ENCODE results near the gene RAP1GDS1.

The RAP1GDS1 gene, protein sequence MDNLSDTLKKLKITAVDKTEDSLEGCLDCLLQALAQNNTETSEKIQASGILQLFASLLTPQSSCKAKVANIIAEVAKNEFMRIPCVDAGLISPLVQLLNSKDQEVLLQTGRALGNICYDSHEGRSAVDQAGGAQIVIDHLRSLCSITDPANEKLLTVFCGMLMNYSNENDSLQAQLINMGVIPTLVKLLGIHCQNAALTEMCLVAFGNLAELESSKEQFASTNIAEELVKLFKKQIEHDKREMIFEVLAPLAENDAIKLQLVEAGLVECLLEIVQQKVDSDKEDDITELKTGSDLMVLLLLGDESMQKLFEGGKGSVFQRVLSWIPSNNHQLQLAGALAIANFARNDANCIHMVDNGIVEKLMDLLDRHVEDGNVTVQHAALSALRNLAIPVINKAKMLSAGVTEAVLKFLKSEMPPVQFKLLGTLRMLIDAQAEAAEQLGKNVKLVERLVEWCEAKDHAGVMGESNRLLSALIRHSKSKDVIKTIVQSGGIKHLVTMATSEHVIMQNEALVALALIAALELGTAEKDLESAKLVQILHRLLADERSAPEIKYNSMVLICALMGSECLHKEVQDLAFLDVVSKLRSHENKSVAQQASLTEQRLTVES

DNA sequence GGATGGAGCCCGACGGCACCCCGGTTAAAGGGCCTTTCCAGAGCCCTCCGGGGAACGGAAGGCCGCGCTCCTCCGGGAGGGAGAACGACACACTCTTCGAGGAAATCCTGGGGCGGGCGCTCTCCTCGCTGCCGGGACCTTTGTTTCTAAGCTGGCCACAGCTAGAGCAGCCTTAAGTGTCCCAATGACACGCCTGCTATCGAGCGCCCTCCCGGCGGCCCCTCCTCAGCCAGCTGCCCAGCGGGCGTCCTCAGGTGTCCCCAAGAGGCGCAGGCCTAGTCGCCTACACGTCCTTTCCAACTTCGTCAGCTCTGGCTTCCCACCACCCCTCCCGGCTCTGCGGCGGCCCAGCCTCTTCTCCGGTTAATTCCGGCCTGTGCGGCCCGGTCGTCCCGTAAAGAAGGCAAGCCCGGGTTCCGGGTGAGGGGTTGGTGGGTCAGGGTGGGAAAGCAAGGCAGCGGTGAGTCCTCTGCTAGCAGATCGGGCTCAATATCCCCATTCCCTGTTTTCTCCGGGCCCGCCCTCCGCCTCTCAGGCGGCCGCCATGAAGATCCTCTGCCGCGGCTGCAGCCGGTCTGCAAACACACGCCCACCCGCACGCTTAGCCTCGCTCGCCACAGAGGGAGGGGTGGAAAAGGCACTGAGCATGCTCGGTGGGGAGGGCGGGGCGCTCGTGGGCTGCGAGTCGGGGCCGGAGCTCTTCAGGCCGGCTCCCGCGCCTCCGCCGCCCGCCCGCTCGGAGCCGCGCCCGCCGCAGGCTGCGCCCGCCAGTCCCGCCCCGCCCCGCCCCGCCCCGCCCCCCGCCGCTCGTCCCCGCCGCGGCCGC lies at the start of gene RAP1GDS1:
TSS of gene RAP1GDS1 (plus strand) at position 806 of the 826 bp plus-strand sequence. CDS start 182 bp downstream, outside the sequence.
- DNase-seq: peak; percentile 97

DNA sequence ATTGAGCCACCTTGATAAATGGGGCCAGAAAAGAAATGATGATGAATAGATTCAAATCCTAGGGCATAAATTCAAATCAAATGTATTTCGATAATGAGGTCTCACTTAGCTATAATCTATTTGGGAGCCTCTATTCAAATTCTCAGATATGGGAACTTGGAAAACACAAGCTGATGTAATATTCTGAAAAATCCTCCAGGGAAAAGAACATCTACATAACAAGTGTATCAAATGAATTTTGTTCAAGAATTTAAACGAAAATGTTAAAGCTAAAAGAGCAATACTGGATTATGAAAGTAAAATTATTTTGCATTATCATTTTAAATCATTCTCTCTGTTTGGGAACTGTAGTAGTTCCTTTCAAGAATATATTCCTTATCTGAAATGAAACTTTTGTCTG lies 38.9 kb upstream of the RAP1GDS1 start:
- DNase-seq: peak; percentile 5

DNA sequence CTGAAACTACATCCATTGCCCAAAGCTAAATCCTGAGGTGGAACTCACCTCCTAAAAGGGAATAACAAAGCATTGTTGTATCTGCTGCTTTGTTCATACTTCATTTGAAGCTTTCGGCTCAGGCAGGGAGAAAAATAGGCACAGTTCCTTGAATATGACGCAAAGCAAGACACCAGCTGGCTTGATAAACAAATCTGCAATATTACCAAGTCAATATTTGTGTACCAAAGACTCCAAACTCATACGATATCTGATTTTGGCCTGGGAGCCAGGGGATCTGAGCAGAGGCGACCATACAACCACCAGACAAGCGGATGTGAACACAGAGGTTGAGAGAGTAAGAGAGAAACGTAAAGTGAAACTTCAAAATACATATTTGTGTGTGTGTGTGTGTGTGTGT lies 34.8 kb upstream of the RAP1GDS1 start:
- DNase-seq: no peak

DNA sequence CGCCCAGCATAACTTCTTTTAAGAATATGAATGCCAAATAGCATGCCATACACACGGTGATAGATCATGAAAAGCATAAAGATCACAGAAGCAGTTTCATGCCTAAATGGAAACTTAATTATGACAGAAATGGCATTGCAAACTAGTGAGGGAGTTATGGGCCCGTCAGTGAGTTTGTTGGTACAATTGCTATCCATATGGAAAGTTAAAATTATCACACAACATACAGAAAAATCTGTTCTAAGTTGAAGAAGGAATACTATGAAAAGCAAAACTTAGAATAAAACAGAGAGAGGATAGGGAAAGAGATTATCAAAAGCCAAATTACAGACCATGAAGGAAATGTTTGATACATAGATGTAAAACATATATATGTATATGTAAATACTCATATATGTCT lies 30.2 kb upstream of the RAP1GDS1 start:
- DNase-seq: no peak

DNA sequence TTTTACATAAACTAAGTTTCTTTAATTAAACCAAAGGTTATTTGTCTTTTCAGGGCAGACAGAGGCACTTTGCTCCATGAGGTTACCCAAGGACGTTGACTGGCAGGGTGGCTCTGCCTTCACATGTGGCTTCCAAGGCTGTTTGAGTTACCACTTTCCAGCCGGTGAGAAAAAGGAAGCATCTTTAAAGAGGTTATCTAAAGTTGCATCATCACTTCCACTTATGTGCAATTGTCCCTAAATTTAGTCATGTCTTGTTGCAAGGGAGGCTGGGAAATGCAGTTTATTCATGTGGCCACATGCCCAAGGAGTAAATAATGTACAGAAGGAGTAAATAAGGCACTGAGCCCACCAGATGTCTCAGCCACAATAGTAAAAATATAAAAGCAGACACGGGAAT lies 29.0 kb upstream of the RAP1GDS1 start:
- DNase-seq: peak; percentile 3

DNA sequence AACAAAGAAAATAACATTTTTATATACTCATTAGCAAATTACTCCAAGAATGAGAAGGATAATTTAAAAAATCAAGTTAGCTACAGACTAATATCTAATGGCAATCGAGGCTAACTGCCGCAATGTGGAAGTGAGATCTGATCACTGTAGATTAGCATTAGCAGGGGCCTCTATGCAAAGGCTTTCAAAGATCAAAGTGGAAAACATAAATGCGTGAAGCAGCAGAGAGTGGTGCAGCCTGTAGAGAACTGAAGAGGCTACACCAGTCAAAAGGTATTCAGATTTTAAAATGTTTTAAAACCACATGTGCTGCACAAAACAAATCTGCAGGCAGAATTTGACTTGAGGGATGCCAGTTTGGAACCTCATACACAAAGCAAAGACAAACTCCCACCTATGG lies 24.0 kb upstream of the RAP1GDS1 start:
- no peak for DNase-seq

DNA sequence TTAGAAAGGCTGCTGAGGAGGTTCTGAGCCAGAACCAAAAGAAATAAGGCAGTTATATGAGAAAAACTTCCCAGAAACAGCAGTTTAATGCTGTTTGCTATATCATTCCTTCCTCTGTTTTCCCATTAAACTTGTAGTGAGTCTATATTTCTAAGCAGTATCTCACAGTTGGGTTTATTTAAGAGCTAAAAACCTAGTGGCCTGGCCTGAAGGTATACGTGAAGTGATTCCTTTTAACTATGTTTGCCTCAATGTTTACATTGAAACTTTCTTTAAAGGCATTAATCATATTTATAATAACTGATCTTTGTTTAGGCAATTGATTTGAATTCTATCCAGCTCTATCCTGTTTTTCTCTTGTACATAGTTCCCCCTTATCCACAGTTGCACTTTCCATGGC lies 19.1 kb upstream of the RAP1GDS1 start:
- DNase-seq: no peak

DNA sequence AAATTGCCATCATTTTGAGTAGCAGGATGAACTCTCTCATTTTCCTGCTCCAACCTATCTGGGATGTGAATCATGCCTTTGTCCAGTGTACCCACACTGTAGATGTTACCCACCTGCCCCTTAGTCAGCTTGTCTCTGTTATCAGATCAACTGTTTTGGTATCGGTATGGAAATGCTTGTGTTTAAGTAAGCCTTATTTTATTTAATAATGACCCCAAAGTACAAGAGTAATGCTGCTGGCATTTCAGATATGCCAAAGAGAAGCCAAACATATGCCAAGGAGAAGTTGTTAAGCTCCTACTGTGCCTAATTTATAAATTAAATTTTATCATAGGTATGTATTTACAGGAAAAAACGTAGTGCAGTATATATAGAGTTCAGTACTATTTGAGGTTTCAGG lies 18.6 kb upstream of the RAP1GDS1 start:
- no peak for DNase-seq

DNA sequence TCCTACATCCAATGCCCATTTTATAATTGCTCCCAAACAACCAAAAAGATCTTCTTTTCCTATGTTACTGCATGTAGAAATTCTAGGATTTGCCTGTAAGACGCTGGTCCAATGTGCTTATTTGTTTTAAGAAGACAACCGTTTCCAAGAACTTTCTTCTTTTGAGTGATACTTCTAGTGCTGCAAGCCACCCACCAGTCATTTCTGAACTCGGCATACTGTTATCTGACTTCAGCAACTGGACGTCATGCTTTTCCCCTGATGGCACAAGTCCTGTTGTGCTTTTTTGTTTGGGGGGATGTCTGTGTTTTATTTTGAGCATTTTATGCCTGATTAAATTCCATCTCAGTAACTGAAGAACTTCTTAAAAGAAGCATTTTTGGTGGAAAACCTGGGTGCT lies 16.0 kb upstream of the RAP1GDS1 start:
- DNase-seq: no peak

DNA sequence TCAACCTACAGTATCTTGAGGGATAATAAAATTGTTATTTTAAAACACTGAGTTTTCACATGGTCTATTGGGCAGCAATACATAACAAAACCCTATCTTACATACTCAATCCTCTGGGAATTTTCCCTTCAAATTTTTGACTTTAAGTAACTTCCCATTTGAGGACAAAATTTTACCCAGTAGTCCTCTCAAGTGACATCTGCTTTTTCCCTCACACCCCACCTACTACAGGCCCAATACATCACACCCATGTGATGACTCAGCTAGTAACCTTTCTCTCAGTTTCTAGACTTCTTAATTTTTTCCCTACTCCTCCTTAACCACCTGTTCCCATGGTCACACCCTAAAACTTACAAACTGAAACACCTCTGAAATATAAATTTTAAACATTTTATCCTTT lies 12.2 kb upstream of the RAP1GDS1 start:
- DNase-seq: no peak

DNA sequence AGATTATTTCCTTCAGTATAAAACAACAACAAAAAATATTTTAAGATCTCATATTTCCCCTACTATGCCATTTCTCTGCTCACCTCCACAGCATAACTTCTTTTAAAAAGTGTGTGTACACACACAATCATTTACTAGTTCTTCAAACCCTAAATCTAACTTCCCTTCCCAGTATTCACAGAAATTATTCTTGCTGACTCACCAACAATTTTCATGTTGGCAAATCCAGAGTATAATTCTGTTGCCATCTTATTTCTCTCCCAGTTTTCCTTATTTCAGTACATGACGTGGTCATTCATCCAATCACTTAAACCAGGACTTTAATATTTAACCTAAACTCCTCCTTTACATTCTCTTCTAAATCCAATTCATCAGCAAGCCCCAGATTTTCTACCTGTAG lies 11.4 kb upstream of the RAP1GDS1 start:
- DNase-seq: no peak

DNA sequence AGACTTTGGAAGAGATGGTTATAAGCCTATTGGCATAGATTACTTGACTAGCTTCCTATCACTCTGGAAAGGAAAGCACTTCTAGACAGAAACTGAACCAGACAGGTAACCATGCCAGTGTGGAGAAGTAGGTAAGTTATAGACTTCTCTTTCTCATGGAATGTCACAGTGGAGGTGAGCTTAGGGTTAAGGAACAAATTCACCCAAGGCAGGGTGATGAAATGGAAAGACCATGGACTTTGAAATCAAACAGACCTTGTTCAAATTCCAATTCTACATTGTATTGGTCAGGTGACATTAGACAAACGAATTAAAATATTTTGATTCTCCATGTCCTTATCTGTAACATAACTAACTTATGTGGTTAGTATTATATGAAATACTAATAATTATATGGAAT lies 7.7 kb upstream of the RAP1GDS1 start:
- DNase-seq: no peak

DNA sequence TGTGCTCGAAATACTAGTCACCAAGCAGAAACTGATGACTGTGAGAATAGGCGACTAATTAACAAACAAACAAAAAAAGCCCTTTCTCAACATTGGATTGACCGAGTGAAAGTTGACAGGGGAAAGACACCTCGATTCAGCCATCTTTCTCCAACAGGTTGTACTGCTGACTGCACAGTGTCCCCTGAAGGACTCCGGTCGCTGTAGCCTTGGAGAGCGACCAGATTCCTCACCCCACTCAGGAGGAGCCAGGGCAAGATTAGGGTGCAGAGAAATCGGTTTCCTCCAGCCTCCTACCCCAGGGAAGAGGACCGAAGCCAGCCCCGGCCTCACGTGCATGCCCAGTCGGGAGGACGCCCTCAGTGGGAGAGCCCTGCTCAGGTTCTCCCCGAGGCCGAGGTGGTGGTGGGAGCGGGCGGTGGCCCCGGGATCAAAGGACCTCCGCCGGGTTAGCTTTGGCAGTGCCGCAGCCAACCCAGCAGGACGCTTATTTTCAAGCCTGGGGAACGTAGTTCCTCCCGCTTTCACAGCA lies 1.1 kb upstream of the RAP1GDS1 start:
- DNase-seq: no peak

DNA sequence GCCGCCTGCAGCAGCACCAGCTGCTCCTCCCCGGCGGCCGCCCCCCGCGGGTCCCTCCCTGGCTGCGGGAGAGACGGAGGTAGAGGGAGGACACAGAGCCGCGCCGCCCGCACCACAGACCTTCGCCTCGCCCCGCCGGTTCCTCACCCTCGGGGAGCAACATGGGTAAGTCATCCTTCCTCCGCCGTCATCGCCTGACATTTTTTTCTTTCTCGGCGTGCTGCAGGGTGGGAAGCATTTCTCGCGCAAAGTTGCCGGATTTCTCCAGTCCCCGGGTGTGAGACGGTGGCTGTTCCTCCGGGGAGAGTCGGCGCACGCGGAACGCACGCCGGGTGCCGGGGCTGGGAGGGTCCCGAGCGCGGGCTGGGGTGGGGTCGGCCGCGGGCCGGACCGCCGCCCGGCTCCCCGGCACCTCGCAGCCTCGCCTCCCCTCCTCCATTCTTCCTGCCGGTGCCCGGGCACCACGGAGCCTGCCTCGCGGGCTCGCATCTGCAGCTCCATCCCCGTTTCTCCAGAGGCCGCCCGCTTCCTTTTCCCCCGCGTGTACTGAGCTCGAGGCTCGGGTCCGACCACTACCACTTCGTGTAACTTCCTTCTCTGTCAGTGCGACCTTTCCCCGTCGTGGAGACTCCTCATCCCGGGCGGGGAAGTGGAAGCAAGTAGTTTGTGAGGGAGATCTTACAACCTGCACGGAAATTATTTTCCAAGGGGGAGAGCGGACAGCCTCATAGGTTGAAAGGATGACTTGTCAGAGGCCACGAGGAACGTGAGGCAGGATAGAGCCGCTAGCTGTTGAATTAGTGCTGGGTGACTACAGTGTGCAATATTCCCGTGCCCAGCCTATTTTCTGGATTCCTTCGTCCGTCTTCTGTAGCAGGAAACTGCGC lies 464 bp downstream of the RAP1GDS1 start:
- DNase-seq: peak; percentile 63

DNA sequence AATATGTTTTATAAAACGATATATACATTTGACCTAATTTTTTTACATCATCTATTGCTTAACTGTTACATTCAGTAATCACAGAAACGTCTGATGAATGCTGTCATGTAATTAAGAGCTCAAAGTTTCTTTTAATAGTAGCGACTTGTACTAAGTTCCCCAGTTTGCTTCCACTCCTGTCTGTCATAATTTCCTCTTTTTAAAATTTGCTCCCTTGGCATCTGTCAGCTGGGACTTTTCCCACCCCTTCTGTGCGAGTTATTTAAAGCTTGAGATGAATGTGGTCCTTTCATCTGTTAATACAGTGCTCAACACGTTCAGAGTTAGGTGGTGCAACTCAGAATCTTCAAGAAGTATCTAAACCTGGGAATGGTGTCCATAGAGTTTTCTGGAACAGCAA lies 1.2 kb downstream of the RAP1GDS1 start:
- DNase-seq: no peak

DNA sequence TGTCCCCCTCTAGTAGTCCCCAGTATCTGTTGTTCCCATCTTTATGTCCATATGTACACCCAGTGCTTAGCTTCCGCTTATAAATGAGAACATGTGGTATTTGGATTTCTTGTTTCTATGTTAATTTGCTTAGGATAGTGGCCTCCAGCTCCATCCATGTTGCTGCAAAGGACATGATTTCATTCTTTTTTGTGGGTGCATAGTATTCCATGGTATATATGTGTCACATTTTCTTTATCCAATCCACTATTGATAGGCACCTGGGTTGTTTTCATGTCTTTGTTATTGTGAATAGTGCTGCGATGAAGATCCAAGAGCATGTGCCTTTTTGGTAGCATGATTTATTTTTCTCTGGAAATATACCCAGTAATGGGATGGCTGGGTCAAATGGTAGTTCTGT lies 6.3 kb downstream of the RAP1GDS1 start:
- no peak for DNase-seq

DNA sequence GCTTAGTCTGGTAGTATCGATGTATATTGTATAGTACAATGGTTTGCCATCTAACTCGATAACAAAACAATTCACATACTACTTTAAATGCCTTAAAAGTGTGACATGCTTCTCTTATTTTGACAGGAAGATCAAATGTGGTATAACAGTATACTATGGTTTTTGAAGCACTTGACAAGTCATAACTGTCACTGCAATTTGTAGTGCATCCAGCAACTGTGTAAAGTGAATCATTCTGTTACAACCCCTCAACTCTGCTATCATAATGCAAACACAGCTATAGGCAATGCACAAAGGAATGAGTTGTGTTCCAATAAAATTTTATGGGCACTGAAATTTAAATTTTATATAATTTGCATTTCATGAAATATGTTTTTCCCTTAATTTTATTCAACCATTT lies 14.0 kb downstream of the RAP1GDS1 start:
- no peak for DNase-seq

DNA sequence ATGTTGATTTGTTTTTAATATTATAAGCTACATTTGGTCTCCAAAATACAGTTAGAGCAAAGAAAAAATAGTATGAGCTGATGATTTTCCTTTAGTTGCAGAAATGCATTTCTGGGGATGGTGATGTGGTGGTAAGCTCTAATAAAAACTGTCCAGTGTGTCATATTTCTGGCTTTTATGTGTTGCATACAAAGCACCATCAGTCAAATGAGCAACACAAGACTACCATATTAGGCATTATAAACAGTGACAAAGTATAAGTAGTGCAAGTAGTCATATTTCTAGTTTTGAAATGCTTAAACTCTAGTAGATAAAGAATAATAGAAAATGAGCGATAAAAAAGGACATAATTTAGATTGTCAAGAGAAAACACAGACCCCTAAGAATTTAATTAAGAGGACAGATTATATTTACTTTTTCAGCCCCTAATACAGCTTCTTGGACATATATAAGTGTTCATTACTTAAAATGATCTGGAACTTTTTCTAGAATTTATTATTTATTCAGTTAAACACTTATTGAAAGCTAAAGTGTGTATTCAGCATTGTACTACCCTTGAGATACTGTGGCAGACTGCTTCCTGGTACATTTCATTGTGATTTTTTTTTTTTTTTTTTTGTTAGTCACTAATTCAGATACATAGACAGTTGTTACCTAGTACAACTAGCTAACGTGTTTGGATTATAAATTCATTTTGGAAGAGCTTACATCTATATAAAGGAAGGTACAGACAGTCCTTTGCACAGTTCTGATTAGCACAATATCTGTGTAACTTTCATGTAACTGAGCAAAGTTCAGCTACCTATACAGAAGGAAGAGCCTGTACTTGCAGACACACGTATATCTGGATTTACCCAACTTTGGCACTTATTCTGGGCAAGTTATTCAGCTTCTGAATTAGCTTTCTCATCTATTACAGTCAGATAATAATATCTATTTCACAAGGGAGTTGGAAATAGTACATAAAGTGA lies 22.3 kb downstream of the RAP1GDS1 start:
- DNase-seq: peak; percentile 56

DNA sequence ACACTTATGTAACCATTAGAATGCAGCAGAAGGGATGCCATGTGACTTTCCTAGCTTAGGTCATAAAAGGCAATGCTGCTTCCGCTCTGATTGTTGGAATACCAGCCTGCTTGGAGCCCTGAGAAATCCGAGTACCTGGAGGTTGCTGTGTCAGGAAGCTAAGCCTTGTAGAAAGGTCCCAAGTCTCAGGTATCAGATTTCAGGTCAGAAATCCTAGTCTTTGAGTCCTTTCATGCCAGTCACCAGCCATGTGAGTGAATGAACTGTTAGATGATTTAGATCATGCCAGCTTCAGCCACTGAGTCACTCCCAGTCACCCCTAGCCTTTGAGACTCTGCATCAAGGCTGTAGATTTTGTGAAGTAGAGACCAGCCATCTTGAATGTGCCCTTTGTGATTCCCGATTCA lies 23.5 kb downstream of the RAP1GDS1 start:
- DNase-seq: no peak

DNA sequence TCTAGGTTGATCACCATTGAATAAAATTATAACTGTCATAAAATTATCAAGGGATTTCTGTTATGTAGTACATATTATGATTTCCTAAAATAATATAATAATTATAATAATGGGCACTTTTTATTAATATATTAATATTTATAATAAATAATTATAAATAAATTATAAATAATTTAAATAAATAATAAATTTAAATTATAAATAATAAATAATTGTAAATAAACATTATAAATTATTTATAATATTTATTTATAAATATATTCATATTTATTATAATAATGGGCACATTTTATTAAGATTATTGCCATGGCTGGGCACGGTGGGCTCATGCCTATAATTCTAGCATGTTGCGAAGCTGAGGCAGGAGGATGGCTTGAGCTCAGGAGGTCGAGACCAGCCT lies 24.5 kb downstream of the RAP1GDS1 start:
- no peak for DNase-seq

DNA sequence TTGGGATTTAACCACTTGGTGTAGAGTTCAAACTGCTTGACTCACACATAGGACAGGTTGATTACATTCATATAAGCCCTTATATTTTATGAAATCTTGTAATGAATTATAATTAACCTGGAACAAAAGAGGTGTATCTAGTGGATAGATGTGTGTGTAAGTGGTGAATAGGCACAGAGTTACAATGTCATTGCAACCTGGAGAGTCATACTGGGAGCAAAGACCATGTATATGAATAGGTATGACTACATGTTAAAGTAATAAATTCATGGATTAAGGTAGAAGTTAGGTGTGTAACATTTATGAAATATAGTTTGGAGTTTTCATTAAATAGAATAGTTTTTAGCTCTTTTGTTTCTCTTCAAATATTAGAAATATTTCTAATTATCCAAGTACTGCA lies 26.1 kb downstream of the RAP1GDS1 start:
- DNase-seq: no peak
